Duodenal mucosa (tissue), 2 donors: ENCODE measurements around the gene COX7A1.
A peak's percentile ranks its signal among the peaks of the same experiment; 100 is the strongest.
"Not testable (repeated sequence)": the region's sequence is repeated elsewhere in the genome, so short reads cannot be mapped to it uniquely, and the experiment has no call there.

Source experiments
- H3K27ac ChIP-seq: one replicate; pipeline ENCODE4 v1.7.0; 2013; ENCODE audit warnings: low read depth, low read length
- H3K27me3 ChIP-seq, 2 donors: one replicate each; pipeline ENCODE4 v1.7.0; 2013; ENCODE audit warnings: low read length in 2 of 2, control low read depth in 1 of 2; ENCODE audit not compliant: insufficient read depth in 2 of 2, control insufficient read depth in 1 of 2
- H3K36me3 ChIP-seq, 2 donors: one replicate each; pipeline ENCODE4 v1.7.0; 2013; ENCODE audit warnings: low read length in 2 of 2, control low read depth in 1 of 2; ENCODE audit not compliant: insufficient read depth in 2 of 2, control insufficient read depth in 1 of 2
- H3K4me1 ChIP-seq, 2 donors: one replicate each; pipeline ENCODE4 v1.7.0; 2013; ENCODE audit warnings: low read length in 2 of 2, control low read depth in 1 of 2; ENCODE audit not compliant: insufficient read depth in 2 of 2, control insufficient read depth in 1 of 2
- H3K4me3 ChIP-seq, 2 donors: one replicate each; pipeline ENCODE4 v1.7.0; 2013; ENCODE audit warnings: low read length in 2 of 2, low read depth in 1 of 2
- H3K9ac ChIP-seq, 2 donors: one replicate each; pipeline ENCODE4 v1.7.0; 2013; ENCODE audit warnings: low read length in 2 of 2, low read depth in 1 of 2
- H3K9me3 ChIP-seq, 2 donors: one replicate each; pipeline ENCODE4 v1.7.0; 2013; ENCODE audit warnings: low read length in 2 of 2, control low read depth in 1 of 2; ENCODE audit not compliant: control insufficient read depth in 1 of 2

COX7A1 gene

DNA sequence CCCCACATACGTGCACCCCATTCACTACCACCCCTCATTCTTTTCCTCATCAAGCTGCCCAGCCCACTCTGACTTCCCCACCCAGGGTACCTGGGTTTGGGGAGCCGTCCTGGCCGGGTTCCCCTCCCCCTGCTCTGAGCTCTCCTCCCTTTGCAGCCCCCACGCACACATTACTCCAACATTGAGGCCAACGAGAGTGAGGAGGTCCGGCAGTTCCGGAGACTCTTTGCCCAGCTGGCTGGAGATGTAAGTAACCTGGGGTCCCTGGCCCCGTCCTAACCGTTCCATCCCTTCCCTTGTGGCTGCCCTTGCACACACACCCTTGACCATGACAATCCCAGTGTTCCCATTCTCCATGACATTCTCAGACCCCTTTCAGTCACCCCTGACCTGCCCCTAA, 9.8 kb downstream of the COX7A1 start:
- Histone ChIP-seq H3K9ac (no peak overlapping the region), H3K4me3 (no peak overlapping the region), H3K27me3 (no peaks in the 10 kb centered on the region), H3K4me1 (peaks cover 6 to 11% of the 10 kb centered on the region in 2 donors), H3K9me3 (no peaks in the 10 kb centered on the region), H3K27ac (no peak overlapping the region), H3K36me3 (peaks cover 28 to 50% of the 10 kb centered on the region in 2 donors)

DNA sequence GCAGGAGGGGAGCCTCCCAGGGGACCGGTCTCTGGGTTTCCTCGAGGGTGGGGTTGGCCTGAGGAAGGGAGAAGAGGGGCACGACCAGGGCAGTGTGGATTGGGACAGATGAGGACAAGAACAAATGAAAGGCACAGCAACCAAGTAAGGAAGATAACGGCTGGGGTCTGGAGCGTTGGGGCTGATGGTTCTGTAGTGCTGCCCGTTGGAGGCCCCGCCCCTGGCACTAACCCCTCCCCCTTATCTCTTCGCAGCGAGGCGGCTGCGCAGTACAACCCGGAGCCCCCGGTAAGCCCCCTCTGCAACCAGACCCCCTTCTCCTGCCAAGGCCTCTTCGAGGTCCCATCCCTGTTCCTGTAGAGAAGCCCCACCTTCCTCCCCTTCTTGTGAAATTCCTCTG, 10.2 kb downstream of the COX7A1 start:
- Histone ChIP-seq H3K9ac (no peak overlapping the region), H3K4me1 (peaks cover 6 to 15% of the 10 kb centered on the region in 2 donors), H3K4me3 (peak overlapping the region in 1 of 2 donors; percentile 58), H3K9me3 (no peaks in the 10 kb centered on the region), H3K27ac (no peak overlapping the region), H3K27me3 (no peaks in the 10 kb centered on the region), H3K36me3 (peaks cover 28 to 47% of the 10 kb centered on the region in 2 donors)

DNA sequence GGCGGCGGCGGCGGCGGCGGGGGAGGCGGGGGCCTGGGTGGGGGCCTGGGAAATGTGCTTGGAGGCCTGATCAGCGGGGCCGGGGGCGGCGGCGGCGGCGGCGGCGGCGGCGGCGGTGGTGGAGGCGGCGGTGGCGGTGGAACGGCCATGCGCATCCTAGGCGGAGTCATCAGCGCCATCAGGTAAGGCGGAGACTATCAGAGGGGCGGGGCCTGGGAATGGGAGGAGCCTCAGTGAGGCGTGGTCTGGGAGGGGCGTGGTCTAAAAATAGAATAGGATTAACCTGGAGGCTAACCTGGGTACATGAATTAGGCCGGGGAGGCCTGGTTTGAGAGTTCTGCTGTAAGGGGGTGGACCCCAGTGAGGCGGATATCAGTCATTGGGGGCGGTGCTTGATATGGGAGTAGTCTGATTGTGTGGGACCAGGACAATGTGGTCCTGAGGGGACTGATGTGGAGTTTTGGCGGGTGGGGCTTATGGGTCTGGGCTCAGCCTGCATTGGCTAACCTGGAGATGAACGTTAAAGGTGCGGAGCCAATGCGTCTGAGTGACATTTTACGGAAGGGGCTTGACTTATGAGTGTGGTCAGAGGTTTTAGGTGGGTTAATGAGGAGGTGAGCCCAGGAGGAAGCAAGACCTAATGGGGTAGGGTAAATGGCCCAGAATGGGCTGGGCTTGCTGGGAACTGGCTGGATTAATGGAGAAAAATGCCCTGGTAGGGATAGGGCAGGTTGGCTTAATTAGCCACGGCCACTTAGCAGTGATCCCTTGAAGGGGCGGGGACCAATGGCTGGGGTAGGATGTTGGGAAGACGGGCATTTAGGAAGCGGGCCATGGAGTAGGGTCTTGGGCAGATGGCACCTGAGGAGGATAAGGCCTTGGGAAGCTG, 11.0 kb downstream of the COX7A1 start:
- peak overlapping the region; percentile 99 for H3K27ac ChIP-seq
- H3K4me3 ChIP-seq, result peak overlapping the region; percentile 98 to 100
- H3K36me3 ChIP-seq, result peaks cover 28 to 39% of the 10 kb centered on the region in 2 donors
- no peaks in the 10 kb centered on the region for H3K9me3 ChIP-seq
- H3K4me1 ChIP-seq, result peaks cover 9 to 20% of the 10 kb centered on the region in 2 donors
- no peak overlapping the region for H3K9ac ChIP-seq
- no peaks in the 10 kb centered on the region for H3K27me3 ChIP-seq

DNA sequence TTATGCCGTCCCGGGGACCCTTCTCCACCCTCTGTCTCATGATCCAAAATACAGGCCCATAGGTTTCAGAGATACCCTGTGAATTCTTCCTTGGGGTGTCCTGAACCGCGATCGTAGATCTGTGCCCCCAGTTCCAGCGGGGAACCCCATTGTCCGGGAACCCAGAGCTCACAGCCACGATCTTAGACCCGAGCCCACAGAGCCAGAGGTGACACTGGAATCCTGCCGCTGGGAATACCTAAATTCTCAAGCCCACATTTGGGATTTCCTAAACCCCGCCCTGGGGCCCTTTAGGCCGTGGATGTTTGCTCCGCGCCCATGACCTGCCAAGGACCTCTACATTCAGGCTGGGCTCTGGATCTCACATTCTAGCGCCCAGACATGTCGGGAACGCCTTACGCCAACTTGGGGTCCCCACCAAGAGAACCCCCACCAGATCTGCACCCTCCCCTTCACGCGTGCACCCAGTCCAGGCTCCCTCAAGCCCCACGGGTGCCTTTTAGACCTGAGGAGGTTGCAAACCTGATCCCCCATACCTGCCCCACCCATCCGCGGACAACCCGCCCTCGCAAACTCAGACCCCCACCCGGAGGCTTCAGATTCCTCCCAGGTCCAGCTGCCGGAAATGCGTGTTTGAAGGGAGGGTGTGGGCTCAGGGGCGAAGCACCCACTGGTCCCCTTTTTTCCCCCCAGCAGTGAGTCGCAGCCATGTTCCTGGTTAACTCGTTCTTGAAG, 11.8 kb downstream of the COX7A1 start:
- H3K4me1 ChIP-seq, result peaks cover 9 to 20% of the 10 kb centered on the region in 2 donors

DNA sequence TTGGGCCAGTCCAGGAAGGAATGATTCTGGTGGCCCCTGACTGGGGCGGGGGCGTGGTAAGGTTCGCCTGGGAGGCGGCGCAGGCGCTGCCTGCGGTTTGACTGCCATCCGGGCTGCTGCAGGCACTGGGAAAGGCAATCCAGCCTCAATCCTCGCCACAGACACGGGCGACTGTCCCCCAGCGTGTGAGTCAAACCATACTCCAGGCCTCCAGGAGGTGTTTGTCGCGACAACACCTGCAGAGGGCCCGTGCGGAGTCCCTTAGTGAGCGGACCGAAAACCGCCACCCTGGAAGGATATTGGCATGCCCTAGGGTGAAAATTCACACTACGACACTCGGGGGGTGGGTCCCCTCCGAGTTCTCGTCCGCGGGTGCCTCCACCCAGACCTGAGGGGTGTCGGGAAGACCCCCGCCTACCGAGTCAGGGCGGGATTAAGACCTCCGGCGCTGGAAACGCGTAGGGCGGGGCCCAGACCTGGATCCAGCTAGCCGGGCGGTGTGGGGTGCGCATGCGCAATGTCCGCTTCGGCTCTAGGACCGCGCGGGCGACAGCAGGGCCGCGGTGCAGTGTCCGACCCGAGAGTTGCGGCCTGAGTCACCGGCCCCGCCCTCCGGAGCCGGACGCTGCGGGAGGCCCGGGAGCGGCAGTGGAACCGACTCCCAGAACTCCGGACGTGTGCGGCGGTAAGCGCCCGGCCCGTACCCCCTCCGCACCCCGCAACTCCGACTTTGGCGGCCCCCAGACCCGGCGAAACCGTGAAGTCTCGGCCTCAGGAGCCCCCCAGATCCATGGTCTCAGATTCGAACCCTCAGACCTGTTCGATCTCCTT, 12.6 kb downstream of the COX7A1 start, which contains the start of gene CAPNS1:
Gene CAPNS1 (plus strand): TSS at position 594 of the 831 bp plus-strand sequence. CDS start 946 bp downstream, outside the sequence.
- Histone ChIP-seq H3K9ac (peak within 1 kb of the TSS; percentile 100), H3K36me3 (peaks cover 16 to 23% of the 10 kb centered on the region in 2 donors), H3K9me3 (no peaks in the 10 kb centered on the region), H3K27me3 (no peaks in the 10 kb centered on the region), H3K4me3 (peak within 1 kb of the TSS; percentile 98 to 100), H3K27ac (peak within 1 kb of the TSS; percentile 99), H3K4me1 (peaks cover 9 to 20% of the 10 kb centered on the region in 2 donors)

More for the DNA sequence above, 11.8 kb downstream of the COX7A1 start:
- Histone ChIP-seq H3K27me3 (no peaks in the 10 kb centered on the region), H3K4me3 (peak overlapping the region; percentile 98 to 100), H3K9ac (peak overlapping the region; percentile 100), H3K36me3 (peaks cover 19 to 31% of the 10 kb centered on the region in 2 donors), H3K9me3 (no peaks in the 10 kb centered on the region), H3K27ac (peak overlapping the region; percentile 99)

DNA sequence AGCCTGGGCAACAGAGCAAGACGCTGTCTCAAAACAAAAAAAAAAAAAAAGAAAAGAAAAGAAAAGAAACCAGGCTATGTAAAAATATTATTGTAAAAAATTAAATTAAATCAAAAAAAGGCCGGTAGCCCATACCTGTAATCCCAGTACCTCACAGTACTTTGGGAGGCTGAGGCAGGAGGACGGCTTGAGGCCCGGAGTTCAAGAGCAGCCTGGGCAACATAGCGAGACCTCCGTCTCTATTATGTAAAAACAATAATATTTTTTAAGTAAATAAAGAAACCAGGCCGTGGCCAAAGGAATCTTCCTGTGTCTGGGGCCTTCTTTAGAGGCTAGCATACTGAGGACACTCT, 13.2 kb downstream of the COX7A1 start:
- Histone ChIP-seq H3K27ac (peak overlapping the region; percentile 93), H3K9me3 (no peaks in the 10 kb centered on the region), H3K4me3 (peak overlapping the region; percentile 98 to 100), H3K36me3 (peaks cover 13 to 17% of the 10 kb centered on the region in 2 donors), H3K9ac (peak overlapping the region; percentile 77 to 100), H3K27me3 (no peaks in the 10 kb centered on the region), H3K4me1 (peaks cover 9 to 20% of the 10 kb centered on the region in 2 donors)

DNA sequence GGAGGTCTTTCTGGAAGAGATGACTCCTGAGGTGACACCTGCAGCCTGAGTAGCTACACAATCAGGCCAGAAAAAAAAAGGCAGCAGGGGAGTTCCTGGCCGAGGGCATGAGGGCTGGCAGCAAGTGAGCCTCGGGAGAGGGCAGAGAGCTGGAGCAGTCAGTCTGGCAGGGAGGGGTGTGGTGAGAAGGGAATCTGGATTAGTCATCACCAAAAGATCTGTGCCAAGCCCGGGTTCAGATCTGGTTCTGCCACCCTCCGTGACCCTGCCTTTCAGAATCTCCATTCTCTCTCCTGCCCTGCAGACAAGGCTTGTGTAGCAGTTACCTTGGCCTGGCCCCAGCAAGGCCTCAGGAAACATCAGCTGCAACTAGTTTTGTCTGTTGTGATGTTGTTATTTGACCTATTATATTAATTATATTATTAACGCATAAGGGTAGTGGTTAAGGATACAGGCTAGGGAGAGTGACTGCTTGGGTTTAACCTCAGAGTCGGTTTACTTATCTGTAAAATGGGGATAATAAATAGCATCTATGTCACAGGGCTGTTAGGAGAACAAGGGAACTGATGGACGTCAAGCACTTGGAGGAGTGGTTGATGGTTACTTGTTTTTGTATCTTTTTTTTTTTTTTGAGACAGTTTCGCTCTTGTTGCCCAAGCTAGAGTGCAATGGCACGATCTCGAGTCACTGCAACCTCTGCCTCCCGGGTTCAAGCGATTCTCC, 15.1 kb downstream of the COX7A1 start:
- H3K27ac ChIP-seq, result peak overlapping the region; percentile 61
- no peaks in the 10 kb centered on the region for H3K9me3 ChIP-seq
- peak overlapping the region; percentile 57 to 60 for H3K4me3 ChIP-seq
- H3K9ac ChIP-seq, result peak overlapping the region; percentile 39 to 63
- H3K4me1 ChIP-seq, result peaks cover 9 to 25% of the 10 kb centered on the region in 2 donors
- H3K36me3 ChIP-seq, result peaks cover 2 to 4% of the 10 kb centered on the region in 2 donors
- H3K27me3 ChIP-seq, result no peaks in the 10 kb centered on the region

DNA sequence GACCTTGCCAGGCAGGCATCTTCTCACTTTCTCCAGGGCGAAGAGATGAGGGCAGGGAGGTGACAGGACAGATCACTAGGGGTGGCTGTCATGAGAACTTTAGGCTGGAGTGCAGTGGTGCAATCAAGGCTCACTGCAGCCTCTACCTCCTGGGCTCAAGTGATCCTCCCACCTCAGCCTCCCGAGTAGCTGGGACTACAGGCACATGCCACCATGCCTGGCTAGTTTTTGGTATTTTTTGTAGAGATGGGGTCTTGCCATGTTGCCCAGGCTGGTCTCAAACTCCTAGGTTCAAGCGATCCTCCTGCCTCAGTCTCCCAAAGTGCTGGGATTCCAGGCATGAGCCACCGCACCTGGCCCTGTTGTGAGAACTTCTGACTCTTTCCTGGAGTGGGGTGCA, 17.4 kb downstream of the COX7A1 start:
- H3K27ac ChIP-seq, H3K36me3 ChIP-seq, H3K4me3 ChIP-seq, H3K27me3 ChIP-seq, H3K9ac ChIP-seq, H3K9me3 ChIP-seq: not testable (repeated sequence)
- H3K4me1 ChIP-seq, result peaks cover 3 to 17% of the 10 kb centered on the region in 2 donors

DNA sequence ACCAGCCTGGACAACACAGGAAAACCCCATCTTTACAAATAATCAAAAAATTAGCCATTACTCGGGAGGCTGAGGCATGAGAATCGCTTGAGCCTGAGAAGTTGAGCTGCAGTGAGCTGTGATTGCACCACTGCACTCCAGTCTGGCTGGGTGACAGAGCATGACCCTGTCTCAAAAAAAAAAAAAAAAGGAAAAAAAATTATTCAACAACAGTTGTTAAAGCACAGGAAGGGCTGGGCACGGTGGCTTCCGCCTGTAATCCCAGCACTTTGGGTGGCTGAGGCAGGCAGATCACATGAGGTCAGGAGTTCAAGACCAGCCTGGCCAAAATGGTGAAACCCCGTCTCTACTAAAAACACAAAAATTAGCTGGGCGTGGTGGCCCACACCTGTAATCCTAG, 21.0 kb downstream of the COX7A1 start:
- not testable (repeated sequence) for H3K27ac ChIP-seq, H3K27me3 ChIP-seq, H3K4me3 ChIP-seq, H3K9me3 ChIP-seq, H3K36me3 ChIP-seq, H3K9ac ChIP-seq
- H3K4me1 ChIP-seq, result peaks cover 9 to 15% of the 10 kb centered on the region in 2 donors
